ENCODE data around the gene USF1. TPM values are rescaled to one million over a fixed set of nuclear protein-coding genes. Genes with fewer than 3 reads are reported as not detected.
"Not testable (repeated sequence)": the region's sequence is repeated elsewhere in the genome, so short reads cannot be mapped to it uniquely, and the experiment has no call there.

USF1 gene
- total RNA-seq, 1 donor from 2014 or later, result 81.8 TPM

GRCh38 chr1:161021165-161021969 lies 24.4 kb downstream of the USF1 start:
- ATAC-seq (peak; percentile 94 to 96), DNase-seq (peak; percentile 97)
- no peaks in the 10 kb centered on the region for H3K36me3 ChIP-seq
- no peak for TF ChIP-seq CTCF (IDR thresholded peaks at IDR 0.05)
- peak overlapping the region; percentile 94 for H3K27ac ChIP-seq
- H3K4me3 ChIP-seq, result peak overlapping the region; percentile 91
- H3K9me3 ChIP-seq, result no peaks in the 10 kb centered on the region
- peaks cover 37% of the 10 kb centered on the region for H3K4me1 ChIP-seq
- no peaks in the 10 kb centered on the region for H3K27me3 ChIP-seq (ENCODE audit: low read depth)
- intact Hi-C loops (cut with DNase I), result no loop called here

GRCh38 chr1:161020509-161021164 lies 25.1 kb downstream of the USF1 start, which contains the start of gene F11R:
F11R (minus strand) TSS chr1:161021152; CDS start chr1:161021073, 79 bp downstream.
- DNase-seq, result peak; percentile 79
- Histone ChIP-seq H3K4me1 (peaks cover 42% of the 10 kb centered on the region), H3K27ac (peak within 1 kb of the TSS; percentile 94)

GRCh38 chr1:161019751-161020495 lies 25.9 kb downstream of the USF1 start:
- Histone ChIP-seq H3K9me3 (no peaks in the 10 kb centered on the region), H3K36me3 (no peaks in the 10 kb centered on the region), H3K27me3 (ENCODE audit: low read depth) (no peaks in the 10 kb centered on the region), H3K27ac (peak overlapping the region; percentile 94), H3K4me3 (peak overlapping the region; percentile 91), H3K4me1 (peaks cover 50% of the 10 kb centered on the region)
- DNase-seq, result no peak
- intact Hi-C loops (cut with DNase I), result no loop called here
- peak; percentile 1 to 2 for ATAC-seq
- TF ChIP-seq CTCF (IDR thresholded peaks at IDR 0.05), result no peak

More at GRCh38 chr1:161020509-161021164, 25.1 kb downstream of the USF1 start, which contains the start of gene F11R:
- intact Hi-C loops (cut with DNase I), result no loop called here
- ATAC-seq, result peak; percentile 64 to 80
- Histone ChIP-seq H3K9me3 (no peaks in the 10 kb centered on the region), H3K4me3 (peak within 1 kb of the TSS; percentile 91), H3K27me3 (ENCODE audit: low read depth) (no peaks in the 10 kb centered on the region), H3K36me3 (no peaks in the 10 kb centered on the region)
- TF ChIP-seq CTCF (IDR thresholded peaks at IDR 0.05), result peak; percentile 32

- intact Hi-C loops (cut with DNase I); ATAC-seq; DNase-seq; H3K27me3 ChIP-seq (ENCODE audit: low read depth); H3K9me3 ChIP-seq; H3K36me3 ChIP-seq: not testable (repeated sequence)
- Histone ChIP-seq H3K27ac (peak overlapping the region; percentile 94), H3K4me3 (peak overlapping the region; percentile 91), H3K4me1 (peaks cover 57% of the 10 kb centered on the region)
Measured at GRCh38 chr1:161019111-161019660, 26.6 kb downstream of the USF1 start.

GRCh38 chr1:161018631-161018930 lies 27.2 kb downstream of the USF1 start:
- H3K4me3 ChIP-seq, result peak overlapping the region; percentile 91
- intact Hi-C loops (cut with DNase I), result no loop called here
- H3K4me1 ChIP-seq, result peaks cover 63% of the 10 kb centered on the region
- peak overlapping the region; percentile 94 for H3K27ac ChIP-seq
- ATAC-seq, result no peak
- no peaks in the 10 kb centered on the region for H3K27me3 ChIP-seq (ENCODE audit: low read depth)
- DNase-seq, result no peak
- H3K9me3 ChIP-seq, result no peaks in the 10 kb centered on the region
- H3K36me3 ChIP-seq, result no peaks in the 10 kb centered on the region
- no peak for TF ChIP-seq CTCF (IDR thresholded peaks at IDR 0.05)
